ACHN (cell line): ENCODE measurements around the gene ULK2.
A peak's percentile ranks its signal among the peaks of the same experiment; 100 is the strongest.

Experiments used
- DNase-seq: peaks from one replicate; pipeline ENCODE4 v3.0.0-alpha.2; 2015
- in situ Hi-C: cut with HindIII; loops from 2 replicates; pipeline ENCODE4 v1.10.0; 2017; ENCODE audit warnings: low sequenced_read_pairs, low pct_ligation_motif_present, low pct_unique_long_range_greater_than_20kb

ULK2 gene

DNA sequence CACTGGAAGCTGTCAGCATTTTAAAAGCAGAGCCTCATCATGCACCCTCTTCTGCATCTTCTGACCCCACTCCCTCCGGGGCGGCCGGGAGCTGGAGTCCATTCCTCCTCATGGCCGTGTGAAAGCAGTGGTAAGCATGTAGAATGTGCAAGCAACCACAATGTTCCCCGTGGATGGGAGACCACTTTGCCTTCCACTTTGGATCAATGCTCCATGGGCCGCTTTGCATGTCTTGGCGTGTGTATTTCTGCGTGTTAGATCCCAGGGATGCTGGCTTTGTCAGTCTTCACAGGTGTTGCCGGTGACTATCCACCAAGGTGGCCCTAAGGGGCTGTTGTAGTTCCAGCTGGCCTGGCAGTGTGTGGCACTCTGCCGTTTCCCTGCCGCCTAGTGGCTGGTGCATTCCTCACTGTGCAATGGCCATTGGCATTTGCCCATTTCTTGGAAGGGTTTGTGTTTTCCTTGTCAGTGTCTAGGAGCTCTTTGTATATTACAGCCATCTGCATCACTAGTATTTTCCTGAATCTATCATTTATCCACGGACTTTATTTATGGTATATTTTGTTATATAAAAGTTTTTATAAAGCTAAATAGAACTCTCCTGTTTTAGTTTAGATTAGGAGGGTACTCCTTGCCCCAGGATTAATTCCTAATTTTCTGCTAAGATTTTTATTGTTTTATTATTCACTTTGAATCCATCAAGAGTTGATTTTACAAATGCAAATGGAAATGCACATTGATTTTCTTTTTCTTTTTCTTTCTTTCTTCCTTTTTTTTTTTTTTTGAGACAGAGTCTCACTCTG is 113.9 kb downstream of the ULK2 start:
- in situ Hi-C loops = no loop called here
- peak; percentile 83 for DNase-seq

DNA sequence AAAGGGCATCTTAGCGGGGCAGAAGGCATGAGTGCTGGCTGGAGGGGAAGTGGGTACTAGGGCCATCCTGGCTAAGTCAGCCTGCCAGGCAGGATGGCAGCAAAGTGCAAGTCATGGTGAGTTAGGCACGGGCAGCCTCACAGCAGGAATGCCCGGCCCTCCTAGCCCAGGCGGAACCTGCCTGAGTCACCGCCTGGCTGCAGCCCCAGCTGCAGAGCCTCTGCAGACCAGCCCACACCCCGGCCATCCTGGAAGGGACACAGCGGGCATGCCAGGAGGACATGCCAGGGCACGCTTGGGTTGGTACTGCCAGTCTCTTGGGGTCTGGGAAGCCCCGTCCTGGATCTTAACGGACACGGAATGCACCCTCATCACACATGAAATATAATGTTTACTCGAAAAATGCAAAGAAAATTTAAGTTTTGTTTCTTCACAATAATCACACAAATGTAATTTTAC is 114.7 kb downstream of the ULK2 start:
- in situ Hi-C loops = no loop called here
- DNase-seq = peak; percentile 98

GRCh38 chr17:19752216-19753050 is 115.3 kb downstream of the ULK2 start:
- in situ Hi-C loops = no loop called here
- DNase-seq = no peak

DNA sequence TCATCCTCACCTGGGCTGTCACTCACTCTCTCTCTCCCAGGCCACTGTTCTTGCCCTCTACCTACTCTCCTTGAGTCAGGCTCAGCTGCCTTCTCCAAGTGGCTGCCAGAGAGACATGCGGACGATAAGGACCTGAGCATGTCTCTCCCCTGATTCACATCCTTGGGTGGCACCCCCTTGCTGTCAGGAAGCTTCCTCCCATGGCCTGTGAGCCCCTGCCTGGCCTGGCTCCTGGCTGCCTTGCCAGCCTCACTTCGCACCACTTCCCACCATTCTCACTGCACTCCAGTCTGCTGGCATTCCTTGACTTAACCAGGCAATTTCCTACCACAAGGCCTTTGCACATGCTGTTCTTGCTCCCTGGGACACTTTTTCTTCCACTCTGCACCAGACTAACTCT is 116.9 kb downstream of the ULK2 start:
- in situ Hi-C loops = no loop called here
- DNase-seq = no peak

GRCh38 chr17:19750020-19750572 is 117.6 kb downstream of the ULK2 start:
- in situ Hi-C loops = no loop called here
- DNase-seq = no peak

GRCh38 chr17:19748807-19749193 is 118.9 kb downstream of the ULK2 start:
- in situ Hi-C loops = no loop called here
- DNase-seq = no peak

- no peak for DNase-seq
- in situ Hi-C loops = no loop called here
Observed at GRCh38 chr17:19747829-19748806, 119.6 kb downstream of the ULK2 start, which contains the start of gene ALDH3A1. ALDH3A1 (minus strand) TSS chr17:19748298; CDS start chr17:19745129, 3,169 bp downstream.

DNA sequence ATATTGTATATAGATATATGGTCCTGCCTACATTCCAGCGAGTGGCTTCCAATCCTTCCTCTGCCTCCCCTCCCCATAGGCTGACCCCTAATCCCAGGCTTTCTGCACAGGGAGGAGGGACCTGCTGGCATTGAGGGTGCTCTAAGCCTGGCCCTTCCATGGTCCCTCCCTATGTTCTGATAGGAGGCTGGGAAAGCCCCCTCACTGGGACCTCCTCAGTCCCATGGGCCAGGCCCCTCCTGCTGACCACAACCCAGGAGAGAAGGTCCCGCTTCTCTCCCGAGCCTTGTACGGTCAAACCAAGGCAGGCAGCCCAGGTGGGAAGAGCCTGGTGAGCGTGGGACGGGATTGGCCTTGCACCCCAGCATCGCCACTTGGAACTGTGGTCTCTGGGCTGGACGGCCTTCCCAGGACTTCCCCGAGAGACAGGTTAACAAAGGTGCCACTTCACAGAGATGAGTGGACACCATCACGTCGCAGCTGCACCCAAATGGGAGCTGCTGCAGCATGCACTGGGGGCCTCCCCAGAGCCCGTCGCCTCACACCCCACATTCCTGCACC is 120.5 kb downstream of the ULK2 start:
- in situ Hi-C loops = no loop called here
- DNase-seq = no peak

DNA sequence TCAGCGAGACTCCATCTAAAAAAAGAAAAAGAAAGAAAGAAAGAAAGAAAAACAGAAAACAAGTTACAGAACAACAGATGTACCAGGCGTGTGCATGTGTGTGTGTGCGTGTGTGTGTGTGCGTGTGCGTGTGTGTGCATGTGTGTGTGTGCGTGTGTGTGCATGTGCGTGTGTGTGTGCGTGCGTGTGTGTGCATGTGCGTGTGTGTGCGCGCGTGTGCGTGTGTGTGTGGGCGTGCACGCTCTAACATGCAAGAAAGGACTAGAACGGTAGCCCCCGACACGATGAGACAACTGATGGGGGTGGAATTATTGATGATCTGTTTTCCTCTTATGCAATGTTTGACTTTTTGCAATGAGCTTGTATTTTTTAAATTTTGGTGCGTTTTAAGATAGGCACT is 121.2 kb downstream of the ULK2 start:
- DNase-seq = no peak
- in situ Hi-C loops = no loop called here

GRCh38 chr17:19744922-19745757 is 122.6 kb downstream of the ULK2 start:
- DNase-seq = peak; percentile 89
- in situ Hi-C loops = no loop called here

GRCh38 chr17:19744492-19744891 is 123.2 kb downstream of the ULK2 start:
- in situ Hi-C loops = no loop called here
- DNase-seq = no peak

GRCh38 chr17:19743101-19744100 is 124.3 kb downstream of the ULK2 start:
- in situ Hi-C loops = no loop called here
- DNase-seq = no peak

- in situ Hi-C loops = no loop called here
- no peak for DNase-seq
Observed at GRCh38 chr17:19742495-19742894, 125.2 kb downstream of the ULK2 start.

DNA sequence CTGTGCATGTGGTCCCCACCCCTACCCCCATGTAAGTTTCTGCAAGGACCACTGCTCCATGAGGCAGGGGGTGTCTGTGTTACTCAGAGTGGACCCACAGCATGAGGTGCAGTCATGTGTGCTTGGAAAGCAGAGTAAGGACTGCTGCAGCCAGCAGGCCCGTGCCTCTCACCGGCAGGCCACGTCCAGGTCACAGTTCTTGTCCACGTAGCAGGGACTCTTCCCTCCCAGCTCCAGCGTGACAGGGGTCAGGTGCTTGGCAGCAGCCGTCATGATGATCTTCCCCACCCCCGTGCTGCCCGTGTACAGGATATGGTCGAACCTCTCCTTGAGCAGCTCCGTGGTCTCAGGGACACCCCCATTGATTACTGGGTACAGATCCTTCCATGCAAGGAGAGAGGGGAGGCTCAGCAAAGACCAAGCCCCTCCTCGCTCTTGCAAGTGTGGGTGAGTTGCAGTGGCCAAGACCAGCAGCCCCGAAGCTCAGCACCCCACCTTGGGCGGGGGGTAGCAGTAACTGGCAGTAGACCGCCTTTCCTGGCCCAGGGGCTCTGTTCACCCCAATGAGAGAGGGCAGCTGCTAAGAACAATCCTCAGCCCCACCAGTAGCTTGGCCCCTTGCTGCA is 125.8 kb downstream of the ULK2 start:
- in situ Hi-C loops = no loop called here

GRCh38 chr17:19740933-19741332 is 126.8 kb downstream of the ULK2 start:
- in situ Hi-C loops = no loop called here
- DNase-seq = no peak

More for the DNA sequence above, 125.8 kb downstream of the ULK2 start:
- DNase-seq = no peak
